Measurements from ENCODE around the gene PGBD1. TPM values are rescaled to one million over a fixed set of nuclear protein-coding genes. Genes with fewer than 3 reads are reported as not detected.

PGBD1 gene
- total RNA-seq, 1 donor from 2014 or later, result 2.4 TPM

GRCh38 chr6:28264834-28265401 is 16.5 kb upstream of the PGBD1 start:
- Histone ChIP-seq H3K27me3 (ENCODE audit: control insufficient read depth, insufficient read depth, low read length) (no peaks in the 10 kb centered on the region), H3K4me3 (ENCODE audit: low read depth, low read length) (no peak overlapping the region), H3K36me3 (ENCODE audit: control insufficient read depth, insufficient read depth, low read length) (no peaks in the 10 kb centered on the region)
- TF ChIP-seq, protein P1, sequence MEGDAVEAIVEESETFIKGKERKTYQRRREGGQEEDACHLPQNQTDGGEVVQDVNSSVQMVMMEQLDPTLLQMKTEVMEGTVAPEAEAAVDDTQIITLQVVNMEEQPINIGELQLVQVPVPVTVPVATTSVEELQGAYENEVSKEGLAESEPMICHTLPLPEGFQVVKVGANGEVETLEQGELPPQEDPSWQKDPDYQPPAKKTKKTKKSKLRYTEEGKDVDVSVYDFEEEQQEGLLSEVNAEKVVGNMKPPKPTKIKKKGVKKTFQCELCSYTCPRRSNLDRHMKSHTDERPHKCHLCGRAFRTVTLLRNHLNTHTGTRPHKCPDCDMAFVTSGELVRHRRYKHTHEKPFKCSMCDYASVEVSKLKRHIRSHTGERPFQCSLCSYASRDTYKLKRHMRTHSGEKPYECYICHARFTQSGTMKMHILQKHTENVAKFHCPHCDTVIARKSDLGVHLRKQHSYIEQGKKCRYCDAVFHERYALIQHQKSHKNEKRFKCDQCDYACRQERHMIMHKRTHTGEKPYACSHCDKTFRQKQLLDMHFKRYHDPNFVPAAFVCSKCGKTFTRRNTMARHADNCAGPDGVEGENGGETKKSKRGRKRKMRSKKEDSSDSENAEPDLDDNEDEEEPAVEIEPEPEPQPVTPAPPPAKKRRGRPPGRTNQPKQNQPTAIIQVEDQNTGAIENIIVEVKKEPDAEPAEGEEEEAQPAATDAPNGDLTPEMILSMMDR (IDR thresholded peaks at IDR 0.05; ENCODE audit: insufficient read depth, low read length, severe bottlenecking), result no peak
- FAIRE-seq, result no peak
- DNase-seq (ENCODE audit: low read depth), result no peak

- H3K27me3 ChIP-seq (ENCODE audit: control insufficient read depth, insufficient read depth, low read length), result no peaks in the 10 kb centered on the region
- DNase-seq (ENCODE audit: low read depth) (no peak), FAIRE-seq (no peak)
- no peaks in the 10 kb centered on the region for H3K36me3 ChIP-seq (ENCODE audit: control insufficient read depth, insufficient read depth, low read length)
- peak overlapping the region; percentile 83 for H3K4me3 ChIP-seq (ENCODE audit: low read depth, low read length)
- TF ChIP-seq, protein P1 (IDR thresholded peaks at IDR 0.05; ENCODE audit: insufficient read depth, low read length, severe bottlenecking), result no peak
Measured at GRCh38 chr6:28266563-28266961, 14.8 kb upstream of the PGBD1 start.

GRCh38 chr6:28266962-28267694 is 14.2 kb upstream of the PGBD1 start, which contains the start of gene ZSCAN26:
Gene ZSCAN26 (plus strand): TSS chr6:28267143. CDS start chr6:28271920, 4,777 bp downstream.
- Histone ChIP-seq H3K4me3 (ENCODE audit: low read depth, low read length) (peak within 1 kb of the TSS; percentile 83), H3K27me3 (ENCODE audit: control insufficient read depth, insufficient read depth, low read length) (no peaks in the 10 kb centered on the region), H3K36me3 (ENCODE audit: control insufficient read depth, insufficient read depth, low read length) (peaks cover 2% of the 10 kb centered on the region)
- FAIRE-seq, result no peak
- TF ChIP-seq, protein P1 (IDR thresholded peaks at IDR 0.05; ENCODE audit: insufficient read depth, low read length, severe bottlenecking), result no peak
- peak; percentile 80 for DNase-seq (ENCODE audit: low read depth)

- FAIRE-seq, result no peak
- TF ChIP-seq, protein P1 (IDR thresholded peaks at IDR 0.05; ENCODE audit: insufficient read depth, low read length, severe bottlenecking), result no peak
- no peak for DNase-seq (ENCODE audit: low read depth)
- H3K4me3 ChIP-seq (ENCODE audit: low read depth, low read length), result peak overlapping the region; percentile 83
- H3K27me3 ChIP-seq (ENCODE audit: control insufficient read depth, insufficient read depth, low read length), result no peaks in the 10 kb centered on the region
- peaks cover 4% of the 10 kb centered on the region for H3K36me3 ChIP-seq (ENCODE audit: control insufficient read depth, insufficient read depth, low read length)
Measured at GRCh38 chr6:28267695-28268059, 13.7 kb upstream of the PGBD1 start.

DNA sequence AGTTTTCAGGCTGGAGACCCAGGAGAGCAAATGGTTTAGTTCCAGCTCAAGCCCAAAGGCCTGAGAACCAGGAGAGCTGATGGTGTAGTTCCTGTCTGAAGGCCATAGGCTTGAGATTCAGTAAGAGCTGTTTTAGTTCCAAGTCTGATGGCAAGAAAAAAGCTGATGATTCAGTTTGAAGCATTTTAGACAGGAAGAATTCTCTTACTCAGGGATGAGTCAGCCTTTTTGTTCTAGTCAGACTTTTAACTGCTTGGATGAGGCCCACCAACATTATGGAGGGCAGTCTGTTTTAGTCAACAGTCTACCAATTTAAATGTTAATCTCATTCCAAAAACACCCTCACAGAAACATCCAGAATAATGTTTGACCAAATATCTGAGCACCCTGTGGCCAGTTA is 11.9 kb upstream of the PGBD1 start:
- Histone ChIP-seq H3K36me3 (ENCODE audit: control insufficient read depth, insufficient read depth, low read length) (peaks cover 4% of the 10 kb centered on the region), H3K27me3 (ENCODE audit: control insufficient read depth, insufficient read depth, low read length) (no peaks in the 10 kb centered on the region), H3K4me3 (ENCODE audit: low read depth, low read length) (no peak overlapping the region)
- DNase-seq (ENCODE audit: low read depth) (peak; percentile 91), FAIRE-seq (no peak)
- TF ChIP-seq, protein P1 (IDR thresholded peaks at IDR 0.05; ENCODE audit: insufficient read depth, low read length, severe bottlenecking), result no peak
